HCT116 (cell line): ENCODE data around the gene CEND1. TPM values are rescaled to one million over a fixed set of nuclear protein-coding genes. Genes with fewer than 3 reads are reported as not detected.

Experiments used
- ATAC-seq: fragments of 200-7000 bp; cut with Tn5 transposase; 2 replicates; pipeline ENCODE4 v1.9.1; 2020; ENCODE audit warnings: mild to moderate bottlenecking, moderate library complexity
- BruUV-seq: library from RNA; stranded (reverse); fragments of 400-500 nt; replicated peaks from 2 replicates; lab custom pipeline; 2021; lab: Mats Ljungman, UMichigan
- CTCF ChIA-PET: fragments of 300-600 bp; sonication (Branson Sonifier 250); formaldehyde crosslinking; loops from one replicate; lab custom pipeline; 2021; ENCODE audit warnings: antibody characterized with exemption; lab: Charles Lee
- POLR2A ChIA-PET: fragments of 300-600, 350-600 bp; sonication (Branson Sonifier 250); formaldehyde crosslinking; loops from one replicate; lab custom pipeline; 2021; ENCODE audit warnings: antibody characterized with exemption; lab: Charles Lee
- RAD21 ChIA-PET, 2 experiments: fragments of 300-600 bp; sonication (Branson Sonifier 250); formaldehyde crosslinking; loops; one replicate each; lab custom pipeline; 2023; ENCODE audit warnings: low total read pairs in 2 of 2; ENCODE audit not compliant: uncharacterized antibody in 2 of 2, unreplicated experiment in 2 of 2, low non-redundant PET in 1 of 2; lab: Charles Lee
- DNase-seq: peaks from one replicate; pipeline ENCODE4 v3.0.0-alpha.2; 2010; ENCODE audit warnings: low read depth, low spot score
- H2AFZ ChIP-seq: fragments of 200-600 bp; shearing (Covaris generic), sonication (generic); 2 replicates; pipeline ENCODE4 v1.6.1; 2017; ENCODE audit warnings: low read depth, mixed run types, mixed read lengths, antibody characterized with exemption, low read length; ENCODE audit not compliant: poor library complexity, severe bottlenecking
- H3K27ac ChIP-seq: 2 replicates; pipeline ENCODE4 v1.5.1; 2012; ENCODE audit warnings: low read depth, low read length
- H3K27me3 ChIP-seq: fragments of 200-600 bp; sonication (generic); 2 replicates; pipeline ENCODE4 v1.6.1; 2016; ENCODE audit warnings: mixed run types, low read length, mixed read lengths; ENCODE audit not compliant: insufficient read depth
- H3K36me3 ChIP-seq, 2 experiments: fragments of 200-500 bp in 1 of 2; fragments of 200-600 bp in 1 of 2; sonication (Bioruptor generic) in 1 of 2; sonication (generic) in 1 of 2; 2 replicates each; pipeline versions ENCODE4 v1.5.1 to v1.6.1; 2014 to 2016; ENCODE audit warnings: low read length in 2 of 2, inconsistent platforms in 1 of 2, mixed read lengths in 1 of 2, mixed run types in 1 of 2; ENCODE audit not compliant: insufficient read depth in 2 of 2, control insufficient read depth in 1 of 2
- H3K4me1 ChIP-seq, 2 experiments: fragments of 200-600 bp in 1 of 2; sonication (generic) in 1 of 2; 2 replicates each; pipeline versions ENCODE4 v1.5.1 to v1.6.1; 2012 to 2017; ENCODE audit warnings: low read length in 2 of 2, inconsistent platforms in 1 of 2, mild to moderate bottlenecking in 1 of 2, mixed read lengths in 1 of 2, mixed run types in 1 of 2, moderate library complexity in 1 of 2; ENCODE audit not compliant: insufficient read depth in 2 of 2, control insufficient read depth in 1 of 2
- H3K4me2 ChIP-seq: fragments of 200-600 bp; sonication (generic); 2 replicates; pipeline ENCODE4 v1.6.1; 2017; ENCODE audit warnings: mixed run types, low read length, mixed read lengths
- H3K4me3 ChIP-seq, 2 experiments: fragments of 200-600 bp in 1 of 2; sonication (generic) in 1 of 2; replicated peaks in 1 of 2; 2 replicates each; pipeline ENCODE4 v1.5.1; 2011 to 2016; ENCODE audit warnings: low read length in 2 of 2, control low read depth in 1 of 2, low read depth in 1 of 2, mild to moderate bottlenecking in 1 of 2, mixed read lengths in 1 of 2, mixed run types in 1 of 2
- H3K79me2 ChIP-seq: fragments of 200-600 bp; sonication (generic); 2 replicates; pipeline ENCODE4 v1.6.1; 2017; ENCODE audit warnings: mild to moderate bottlenecking, mixed run types, low read length, moderate library complexity, mixed read lengths; ENCODE audit not compliant: insufficient read depth
- H3K9ac ChIP-seq: fragments of 200-600 bp; sonication (generic); 2 replicates; pipeline ENCODE4 v1.6.1; 2016; ENCODE audit warnings: low read length, mixed read lengths
- H3K9me2 ChIP-seq: fragments of 200-600 bp; sonication (generic), shearing (Covaris generic); 2 replicates; pipeline ENCODE4 v1.6.1; 2017; ENCODE audit warnings: mixed run types, mild to moderate bottlenecking, moderate library complexity; ENCODE audit not compliant: insufficient read depth
- H3K9me3 ChIP-seq, 2 experiments: fragments of 200-500 bp in 1 of 2; fragments of 200-600 bp in 1 of 2; sonication (Bioruptor generic) in 1 of 2; sonication (generic) in 1 of 2; 2 replicates each; pipeline ENCODE4 v1.6.1; 2014 to 2017; ENCODE audit warnings: low read length in 2 of 2, mixed read lengths in 2 of 2, inconsistent platforms in 1 of 2, low read depth in 1 of 2, mild to moderate bottlenecking in 1 of 2, mixed run types in 1 of 2, moderate library complexity in 1 of 2; ENCODE audit not compliant: control insufficient read depth in 1 of 2, insufficient read depth in 1 of 2
- H4K20me1 ChIP-seq: fragments of 200-600 bp; sonication (generic), shearing (Covaris generic); 2 replicates; pipeline ENCODE4 v1.6.1; 2017; ENCODE audit warnings: mixed run types, mild to moderate bottlenecking, moderate library complexity; ENCODE audit not compliant: insufficient read depth
- EZH2phosphoT487 ChIP-seq: fragments of 200-600 bp; IDR thresholded peaks from 2 replicates; pipeline ENCODE4 v1.6.1; 2018; ENCODE audit warnings: antibody characterized with exemption, borderline replicate concordance
- MAX ChIP-seq: IDR thresholded peaks from 2 replicates; pipeline ENCODE4 v1.6.1; 2012
- SP1 ChIP-seq: IDR thresholded peaks from 2 replicates; pipeline ENCODE4 v1.6.1; 2012; ENCODE audit warnings: low read depth
- ZFX ChIP-seq: fragments of 450-650 bp; IDR thresholded peaks from 2 replicates; pipeline ENCODE4 v1.6.1; 2017
- intact Hi-C: fragments of 100-400 bp; cut with micrococcal nuclease; formaldehyde crosslinking; loops from 2 replicates; pipeline ENCODE4 v1.10.0; 2022
- total RNA-seq: library from RNA; stranded (reverse); gene quantifications from one replicate; pipeline ENCODE4 v1.2.1, GENCODE V29; 2021; ENCODE audit not compliant: unreplicated experiment

Gene CEND1
- total RNA-seq, 1 experiment from 2014 or later, result 0.27 TPM

- no peaks in the 10 kb centered on the region for H4K20me1 ChIP-seq
- H3K36me3 ChIP-seq, result no peaks in the 10 kb centered on the region
- H3K9me2 ChIP-seq, result no peaks in the 10 kb centered on the region
- DNase-seq, result no peak
- H3K27me3 ChIP-seq, result no peaks in the 10 kb centered on the region
- no peaks in the 10 kb centered on the region for H3K79me2 ChIP-seq
- TF ChIP-seq ZFX (no peak), MAX (no peak), SP1 (no peak), EZH2phosphoT487 (no peak)
- POLR2A ChIA-PET, result no interaction called here
- intact Hi-C loops, result no loop called here
- no peak overlapping the region for H2AFZ ChIP-seq
- no peak overlapping the region for H3K4me2 ChIP-seq
- CTCF ChIA-PET, result interaction anchor here (1.4 kb wide), 1 partner anchor 9 kb away, joined by 4 read pairs; no protein-coding TSS in a partner anchor
- no peak overlapping the region for H3K27ac ChIP-seq
- no peak overlapping the region for H3K9ac ChIP-seq
- no peaks in the 10 kb centered on the region for H3K9me3 ChIP-seq
- H3K4me1 ChIP-seq, result peaks cover 2 to 13% of the 10 kb centered on the region in 2 experiments; a peak in 3 of 4 replicates
- RAD21 ChIA-PET, result no interaction called here
- no peak for ATAC-seq
- BruUV-seq, result no TSS peak
- no peak overlapping the region for H3K4me3 ChIP-seq
Observed at GRCh38 chr11:737366-737765, 52.5 kb downstream of the CEND1 start.

Other genes with a start within 250 kb of the CEND1 start
- 9.5 TPM for gene LMNTD2, start 229.4 kb downstream of the CEND1 start, total RNA-seq
- gene RASSF7, start 229.1 kb downstream of the CEND1 start, total RNA-seq, result 35.9 TPM
- gene PHRF1, start 213.6 kb downstream of the CEND1 start, total RNA-seq, result 45.5 TPM
- 15.2 TPM for gene IRF7, start 174.1 kb downstream of the CEND1 start, total RNA-seq
- gene CDHR5, start 165.1 kb downstream of the CEND1 start, total RNA-seq, result not detected
- not detected for gene SCT, start 162.9 kb downstream of the CEND1 start, total RNA-seq
- 2.4 TPM for gene DRD4, start 152.8 kb downstream of the CEND1 start, total RNA-seq
- 33.9 TPM for gene DEAF1, start 94.9 kb downstream of the CEND1 start, total RNA-seq
- gene TMEM80, start 94.3 kb downstream of the CEND1 start, total RNA-seq, result 18.4 TPM
- gene EPS8L2, start 83.9 kb downstream of the CEND1 start, total RNA-seq, result 157 TPM
- 242 TPM for gene TALDO1, start 42.6 kb downstream of the CEND1 start, total RNA-seq
- gene GATD1, start 12.6 kb downstream of the CEND1 start, total RNA-seq, result 88.7 TPM
- 62.0 TPM for gene SLC25A22, start 8.2 kb upstream of the CEND1 start, total RNA-seq
- 41.5 TPM for gene PIDD1, start 15.1 kb upstream of the CEND1 start, total RNA-seq
- 3,615 TPM for gene RPLP2, start 19.9 kb upstream of the CEND1 start, total RNA-seq
- 124 TPM for gene PNPLA2, start 28.8 kb upstream of the CEND1 start, total RNA-seq
- 11.8 TPM for gene CRACR2B, start 37.8 kb upstream of the CEND1 start, total RNA-seq
- gene CD151, start 42.9 kb upstream of the CEND1 start, total RNA-seq, result 296 TPM
- 211 TPM for gene POLR2L, start 52.4 kb upstream of the CEND1 start, total RNA-seq
- 50.3 TPM for gene TSPAN4, start 52.8 kb upstream of the CEND1 start, total RNA-seq
- 102 TPM for gene CHID1, start 120.7 kb upstream of the CEND1 start, total RNA-seq
- 55.5 TPM for gene AP2A2, start 135.8 kb upstream of the CEND1 start, total RNA-seq
- gene MUC6, start 246.6 kb upstream of the CEND1 start, total RNA-seq, result 0.02 TPM